SK-N-MC (cell line): Measurements from ENCODE around the gene SMAD3.

Experiments used
- EZH2 ChIP-seq: fragments of 200-600 bp; sonication (generic); IDR thresholded peaks from one replicate; pipeline ENCODE4 v1.6.1; 2017; ENCODE audit warnings: antibody characterized with exemption
- FOXP2 ChIP-seq: optimal IDR thresholded peaks from 2 replicates; pipeline ENCODE3; 2011; ENCODE audit warnings: mild to moderate bottlenecking, moderate library complexity; ENCODE audit not compliant: insufficient read depth; ENCODE audit errors: extremely low read length, control extremely low read depth
- POLR2AphosphoS5 ChIP-seq: IDR thresholded peaks from 2 replicates; pipeline ENCODE4 v1.6.1; 2012; ENCODE audit warnings: mild to moderate bottlenecking, low read depth, low read length, borderline replicate concordance

GRCh38 chr15:67115586-67115969 lies 50.2 kb downstream of the SMAD3 start:
- TF ChIP-seq POLR2AphosphoS5 (no peak), EZH2 (no peak), FOXP2 (no peak)
